ENCODE data around the gene NQO2.
A peak's percentile ranks its signal among the peaks of the same experiment; 100 is the strongest.
"Not testable (repeated sequence)": the region's sequence is repeated elsewhere in the genome, so short reads cannot be mapped to it uniquely, and the experiment has no call there.

NQO2 gene

GRCh38 chr6:3031857-3032640 lies 32.4 kb downstream of the NQO2 start:
- no peak overlapping the region for H3K4me3 ChIP-seq (ENCODE audit: low read depth, low read length)
- no peak for DNase-seq (ENCODE audit: low read depth)

GRCh38 chr6:3032986-3033385 lies 33.3 kb downstream of the NQO2 start:
- DNase-seq (ENCODE audit: low read depth), result no peak
- no peak overlapping the region for H3K4me3 ChIP-seq (ENCODE audit: low read depth, low read length)

- H3K4me3 ChIP-seq (ENCODE audit: low read depth, low read length), result no peak overlapping the region
- no peak for DNase-seq (ENCODE audit: low read depth)
Observed at GRCh38 chr6:3033652-3034051, 34.0 kb downstream of the NQO2 start.

- H3K4me3 ChIP-seq (ENCODE audit: low read depth, low read length), result no peak overlapping the region
- no peak for DNase-seq (ENCODE audit: low read depth)
Observed at GRCh38 chr6:3035397-3035796, 35.7 kb downstream of the NQO2 start.

GRCh38 chr6:3036861-3037637 lies 37.4 kb downstream of the NQO2 start:
- no peak overlapping the region for H3K4me3 ChIP-seq (ENCODE audit: low read depth, low read length)
- DNase-seq (ENCODE audit: low read depth), result no peak

- no peak overlapping the region for H3K4me3 ChIP-seq (ENCODE audit: low read depth, low read length)
- no peak for DNase-seq (ENCODE audit: low read depth)
Observed at GRCh38 chr6:3037638-3038365, 38.1 kb downstream of the NQO2 start.

GRCh38 chr6:3039384-3039783 lies 39.7 kb downstream of the NQO2 start:
- H3K4me3 ChIP-seq (ENCODE audit: low read depth, low read length), result no peak overlapping the region
- no peak for DNase-seq (ENCODE audit: low read depth)

GRCh38 chr6:3041147-3041546 lies 41.5 kb downstream of the NQO2 start:
- no peak for DNase-seq (ENCODE audit: low read depth)
- no peak overlapping the region for H3K4me3 ChIP-seq (ENCODE audit: low read depth, low read length)

- DNase-seq (ENCODE audit: low read depth), result no peak
- H3K4me3 ChIP-seq (ENCODE audit: low read depth, low read length), result no peak overlapping the region
Observed at GRCh38 chr6:3041606-3042005, 41.9 kb downstream of the NQO2 start.

GRCh38 chr6:3045369-3045768 lies 45.7 kb downstream of the NQO2 start:
- H3K4me3 ChIP-seq (ENCODE audit: low read depth, low read length), result no peak overlapping the region
- no peak for DNase-seq (ENCODE audit: low read depth)

GRCh38 chr6:3045777-3046176 lies 46.1 kb downstream of the NQO2 start:
- DNase-seq (ENCODE audit: low read depth), result no peak
- H3K4me3 ChIP-seq (ENCODE audit: low read depth, low read length), result no peak overlapping the region

GRCh38 chr6:3046295-3046694 lies 46.6 kb downstream of the NQO2 start:
- no peak overlapping the region for H3K4me3 ChIP-seq (ENCODE audit: low read depth, low read length)

GRCh38 chr6:3048009-3048408 lies 48.3 kb downstream of the NQO2 start:
- not testable (repeated sequence) for H3K4me3 ChIP-seq (ENCODE audit: low read depth, low read length); DNase-seq (ENCODE audit: low read depth)

More at GRCh38 chr6:3046295-3046694, 46.6 kb downstream of the NQO2 start:
- DNase-seq (ENCODE audit: low read depth), result no peak

GRCh38 chr6:3052481-3053230 lies 53.0 kb downstream of the NQO2 start:
- no peak overlapping the region for H3K4me3 ChIP-seq (ENCODE audit: low read depth, low read length)
- no peak for DNase-seq (ENCODE audit: low read depth)

GRCh38 chr6:3053231-3053508 lies 53.5 kb downstream of the NQO2 start:
- peak overlapping the region; percentile 40 for H3K4me3 ChIP-seq (ENCODE audit: low read depth, low read length)
- no peak for DNase-seq (ENCODE audit: low read depth)

GRCh38 chr6:3054229-3055157 lies 54.8 kb downstream of the NQO2 start:
- not testable (repeated sequence) for DNase-seq (ENCODE audit: low read depth)

GRCh38 chr6:3055158-3055499 lies 55.4 kb downstream of the NQO2 start:
- not testable (repeated sequence) for DNase-seq (ENCODE audit: low read depth); H3K4me3 ChIP-seq (ENCODE audit: low read depth, low read length)

More at GRCh38 chr6:3054229-3055157, 54.8 kb downstream of the NQO2 start:
- H3K4me3 ChIP-seq (ENCODE audit: low read depth, low read length), result peak overlapping the region; percentile 40

- DNase-seq (ENCODE audit: low read depth), result no peak
- H3K4me3 ChIP-seq (ENCODE audit: low read depth, low read length), result no peak overlapping the region
Observed at GRCh38 chr6:3057063-3057770, 57.5 kb downstream of the NQO2 start.
